ENCODE results near the gene RPS29.

GRCh38 chr14:49612671-49613070, 26.5 kb upstream of the RPS29 start:
- TF ChIP-seq MEF2A (IDR thresholded peaks at IDR 0.05; ENCODE audit: borderline replicate concordance, low read depth) = no peak
- no peak for TF ChIP-seq CTCF (IDR thresholded peaks at IDR 0.05)
- no peak for TF ChIP-seq REST (IDR thresholded peaks at IDR 0.05; ENCODE audit: low read depth, low read length)
- no peak for TF ChIP-seq NRF1 (IDR thresholded peaks at IDR 0.05; ENCODE audit: low read depth, low read length)
- TF ChIP-seq RAD21 (IDR thresholded peaks at IDR 0.05; ENCODE audit: low read length) = no peak
- no peak for TF ChIP-seq ZBTB33 (IDR thresholded peaks at IDR 0.05; ENCODE audit: borderline replicate concordance, low read depth)
